Endothelial cell of umbilical vein (primary cell): ENCODE measurements around the gene ZBTB20. TPM values are rescaled to one million over a fixed set of nuclear protein-coding genes. Genes with fewer than 3 reads are reported as not detected.

Experiments used
- BruUV-seq: library from RNA; stranded (reverse); fragments of 400-500 nt; replicated peaks from 2 replicates; lab custom pipeline; 2021; lab: Mats Ljungman, UMichigan
- CTCF ChIA-PET: fragments of 300-600, 350-600 bp; sonication (Branson Sonifier 250); formaldehyde crosslinking; loops from one replicate; lab custom pipeline; 2021; ENCODE audit warnings: antibody characterized with exemption, inconsistent platforms; lab: Charles Lee
- POLR2A ChIA-PET: fragments of 300-600, 350-600 bp; sonication (Branson Sonifier 250); formaldehyde crosslinking; loops from one replicate; lab custom pipeline; 2021; ENCODE audit warnings: antibody characterized with exemption, inconsistent platforms; lab: Charles Lee
- DNase-seq: peaks from one replicate; pipeline ENCODE4 v3.0.0-alpha.2; 2011; ENCODE audit warnings: low read depth, low spot score
- FAIRE-seq: peaks from 2 replicates; lab custom pipeline; 2011; peaks lifted over from hg19 to GRCh38; lab: Jason Lieb, UNC
- H2AFZ ChIP-seq: 2 replicates; pipeline ENCODE4 v1.6.0; 2012; ENCODE audit warnings: low read depth, low read length, control low read depth, inconsistent platforms
- H3K27ac ChIP-seq: 2 replicates; pipeline ENCODE4 v1.5.1; 2011; ENCODE audit warnings: low read depth, mild to moderate bottlenecking, control low read depth, low read length, moderate library complexity; ENCODE audit not compliant: insufficient read depth
- H3K27me3 ChIP-seq, 2 experiments: 2 replicates each; pipeline versions ENCODE4 v1.6.0 to v1.6.1; 2011; ENCODE audit warnings: low read length in 2 of 2, mixed read lengths in 1 of 2; ENCODE audit not compliant: control insufficient read depth in 2 of 2, insufficient read depth in 2 of 2
- H3K36me3 ChIP-seq, 2 experiments: 2 replicates in 1 of 2; 3 replicates in 1 of 2; pipeline ENCODE4 v1.5.1; 2011; ENCODE audit warnings: low read length in 2 of 2, mild to moderate bottlenecking in 1 of 2, moderate library complexity in 1 of 2; ENCODE audit not compliant: control insufficient read depth in 2 of 2, insufficient read depth in 2 of 2; ENCODE audit errors: extremely low read depth in 1 of 2
- H3K4me1 ChIP-seq: 3 replicates; pipeline ENCODE4 v1.5.1; 2011; ENCODE audit warnings: mild to moderate bottlenecking, low read length; ENCODE audit not compliant: control insufficient read depth, insufficient read depth; ENCODE audit errors: extremely low read depth
- H3K4me2 ChIP-seq: 2 replicates; pipeline ENCODE4 v1.6.1; 2011; ENCODE audit warnings: low read length, control low read depth, mixed read lengths; ENCODE audit not compliant: insufficient read depth
- H3K4me3 ChIP-seq, 3 experiments: fragments of 200-600 bp in 1 of 3; sonication (generic), shearing (Covaris generic) in 1 of 3; replicated peaks in 1 of 3; 2 replicates each; pipeline ENCODE4 v1.5.1; 2011 to 2016; ENCODE audit warnings: control low read depth in 3 of 3, low read length in 3 of 3, mild to moderate bottlenecking in 2 of 3, inconsistent platforms in 1 of 3, low read depth in 1 of 3, moderate library complexity in 1 of 3; ENCODE audit not compliant: insufficient read depth in 1 of 3
- H3K79me2 ChIP-seq: 2 replicates; pipeline ENCODE4 v1.6.0; 2012; ENCODE audit warnings: low read length, inconsistent platforms; ENCODE audit not compliant: control insufficient read depth, insufficient read depth
- H3K9ac ChIP-seq: replicated peaks from 2 replicates; pipeline ENCODE3; 2011; ENCODE audit warnings: low read length, control low read depth; ENCODE audit not compliant: insufficient read depth; ENCODE audit errors: extremely low read depth
- H3K9me1 ChIP-seq: replicated peaks from 3 replicates; pipeline ENCODE4 v1.6.0; 2011; ENCODE audit warnings: mild to moderate bottlenecking, low read length; ENCODE audit not compliant: control insufficient read depth, insufficient read depth; ENCODE audit errors: extremely low read depth
- H3K9me3 ChIP-seq: replicated peaks from 2 replicates; pipeline ENCODE4 v1.5.1; 2012; ENCODE audit warnings: low read length, inconsistent platforms; ENCODE audit not compliant: control insufficient read depth, insufficient read depth
- H4K20me1 ChIP-seq: replicated peaks from 2 replicates; pipeline ENCODE3; 2011; ENCODE audit warnings: mild to moderate bottlenecking, low read length; ENCODE audit not compliant: control insufficient read depth, insufficient read depth; ENCODE audit errors: extremely low read depth
- CTCF ChIP-seq, 2 donors: IDR thresholded peaks; 1 replicate in 1 of 2; 2 replicates in 1 of 2; pipeline ENCODE4 v1.5.1; 2011; ENCODE audit warnings: low read length in 2 of 2, mild to moderate bottlenecking in 2 of 2, moderate library complexity in 2 of 2, control low read depth in 1 of 2, inconsistent platforms in 1 of 2, low read depth in 1 of 2; ENCODE audit not compliant: insufficient read depth in 1 of 2; ENCODE audit errors: extremely low read depth in 1 of 2
- EZH2 ChIP-seq: IDR thresholded peaks from 2 replicates; pipeline ENCODE4 v1.6.1; 2012; ENCODE audit warnings: borderline replicate concordance, low read depth, mild to moderate bottlenecking, moderate library complexity, low read length, inconsistent platforms; ENCODE audit not compliant: severe bottlenecking
- FOS ChIP-seq: IDR thresholded peaks from 2 replicates; pipeline ENCODE4 v1.6.1; 2011; ENCODE audit warnings: mild to moderate bottlenecking, low read length, moderate library complexity, borderline replicate concordance; ENCODE audit not compliant: insufficient read depth
- GATA2 ChIP-seq: IDR thresholded peaks from 2 replicates; pipeline ENCODE4 v1.7.0; 2011; ENCODE audit warnings: low read depth, mild to moderate bottlenecking, moderate library complexity, mixed read lengths, low read length; ENCODE audit not compliant: insufficient read length, insufficient read depth
- JUN ChIP-seq: IDR thresholded peaks from 2 replicates; pipeline ENCODE4 v1.6.1; 2011; ENCODE audit warnings: borderline replicate concordance, low read depth; ENCODE audit not compliant: insufficient read length, insufficient read depth
- MAX ChIP-seq: IDR thresholded peaks from 2 replicates; pipeline ENCODE4 v1.6.1; 2011; ENCODE audit not compliant: insufficient read depth, insufficient read length
- MYC ChIP-seq: IDR thresholded peaks from one replicate; pipeline ENCODE4 v1.6.1; 2011; ENCODE audit warnings: mild to moderate bottlenecking, low read depth, low read length
- POLR2A ChIP-seq: IDR thresholded peaks from 2 replicates; pipeline ENCODE4 v1.6.1; 2012; ENCODE audit warnings: low read depth, mild to moderate bottlenecking, control low read depth, low read length
- POLR2AphosphoS5 ChIP-seq: IDR thresholded peaks from 2 replicates; pipeline ENCODE4 v1.6.1; 2012; ENCODE audit warnings: low read depth, mild to moderate bottlenecking, control low read depth, low read length, moderate library complexity; ENCODE audit not compliant: insufficient read depth
- dilution Hi-C: fragments of 300-500 bp; cut with MboI; formaldehyde crosslinking; loops from one replicate; pipeline ENCODE4 v1.15.0; 2019; ENCODE audit warnings: low sequenced_read_pairs; ENCODE audit not compliant: extremely low pct_ligation_motif_present
- intact Hi-C: fragments of 100-400 bp; cut with micrococcal nuclease; formaldehyde crosslinking; loops from one replicate; pipeline ENCODE4 v1.10.0; 2022
- polyA plus RNA-seq, 4 experiments: library from polyadenylated mRNA; depleted of rRNA in 3 of 4; stranded (reverse) in 3 of 4; unstranded in 1 of 4; fragments of >200 nt; gene quantifications; 2 replicates each; pipeline versions ENCODE4 v1.2.1 to v1.2.3, GENCODE V29; 2011 to 2012; ENCODE audit warnings: missing spikeins in 1 of 4
- total RNA-seq: library from RNA; stranded (reverse); gene quantifications from 2 replicates; pipeline ENCODE4 v1.2.3, GENCODE V29; 2021

ZBTB20 gene
- total and polyA plus RNA-seq, 2 donors (not counting 3 experiments of a cell fraction or from before 2014, with no cell fraction given), result 2.1 to 20.5 TPM

GRCh38 chr3:114307832-114308231 is 839.3 kb downstream of the ZBTB20 start:
- POLR2A ChIA-PET, result no interaction called here
- Histone ChIP-seq H3K9me3 (no peaks in the 10 kb centered on the region), H3K9me1 (no peaks in the 10 kb centered on the region), H2AFZ (no peak overlapping the region), H3K27ac (no peak overlapping the region), H3K79me2 (no peaks in the 10 kb centered on the region), H3K4me3 (no peak overlapping the region), H3K36me3 (no peaks in the 10 kb centered on the region), H3K4me1 (no peaks in the 10 kb centered on the region), H3K27me3 (peaks cover 2 to 6% of the 10 kb centered on the region in 2 experiments), H4K20me1 (no peaks in the 10 kb centered on the region), H3K9ac (no peak overlapping the region), H3K4me2 (no peak overlapping the region)
- no TSS peak for BruUV-seq
- TF ChIP-seq CTCF (IDR thresholded peaks at IDR 0.05; ENCODE audit: extremely low read depth in 1 of 2, insufficient read depth in 1 of 2, low read depth in 1 of 2, low read length in 2 of 2) (no peak), POLR2A (no peak), POLR2AphosphoS5 (no peak), MAX (no peak), GATA2 (no peak), MYC (no peak), FOS (no peak), EZH2 (no peak), JUN (no peak)
- DNase-seq (no peak), FAIRE-seq (no peak)
- CTCF ChIA-PET, result interaction anchor here (1.0 to 1.4 kb wide), 2 partner anchors 20 to 152 kb away, joined by 3 read pairs; no protein-coding TSS in a partner anchor
- dilution Hi-C loops, result no loop called here
- intact Hi-C loops, result no loop called here
